ENCODE results near the gene EXOSC2. TPM values are rescaled to one million over a fixed set of nuclear protein-coding genes. Genes with fewer than 3 reads are reported as not detected.

The EXOSC2 gene
- total RNA-seq, 2 donors from 2014 or later = 13.6 to 34.2 TPM

GRCh38 chr9:130693101-130693425 is 517 bp upstream of the EXOSC2 start:
- peak overlapping the region in 1 of 2 donors; percentile 82 for H3K9ac ChIP-seq (ENCODE audit: low read depth in 2 of 2, low read length in 2 of 2)
- no peaks in the 10 kb centered on the region for H3K9me3 ChIP-seq
- no peak overlapping the region for H3K27ac ChIP-seq
- TF ChIP-seq CTCF (IDR thresholded peaks at IDR 0.05) = no peak
- DNase-seq = no peak
- H3K4me1 ChIP-seq = peaks cover 6% of the 10 kb centered on the region
- intact Hi-C loops (cut with DNase I) = no loop called here
- no peaks in the 10 kb centered on the region for H3K36me3 ChIP-seq
- H3K27me3 ChIP-seq = no peaks in the 10 kb centered on the region
- H3K4me3 ChIP-seq = peak overlapping the region; percentile 79

GRCh38 chr9:130694205-130694604 is 625 bp downstream of the EXOSC2 start:
- Histone ChIP-seq H3K27ac (no peak overlapping the region), H3K9ac (ENCODE audit: low read depth in 2 of 2, low read length in 2 of 2) (peak overlapping the region; percentile 67 to 82), H3K4me3 (peak overlapping the region; percentile 79), H3K9me3 (no peaks in the 10 kb centered on the region), H3K27me3 (no peaks in the 10 kb centered on the region), H3K4me1 (peaks cover 6% of the 10 kb centered on the region), H3K36me3 (no peaks in the 10 kb centered on the region)
- intact Hi-C loops (cut with DNase I) = no loop called here
- TF ChIP-seq CTCF (IDR thresholded peaks at IDR 0.05) = no peak
- no peak for DNase-seq

- H3K27me3 ChIP-seq = no peaks in the 10 kb centered on the region
- H3K4me3 ChIP-seq = no peak overlapping the region
- no peak for DNase-seq
- H3K9ac ChIP-seq (ENCODE audit: low read depth in 2 of 2, low read length in 2 of 2) = no peak overlapping the region
- no peaks in the 10 kb centered on the region for H3K9me3 ChIP-seq
- no peak overlapping the region for H3K27ac ChIP-seq
- H3K36me3 ChIP-seq = no peaks in the 10 kb centered on the region
- H3K4me1 ChIP-seq = peaks cover 6% of the 10 kb centered on the region
- no peak for TF ChIP-seq CTCF (IDR thresholded peaks at IDR 0.05)
- intact Hi-C loops (cut with DNase I) = no loop called here
These were observed 2.6 kb downstream of the EXOSC2 start for GRCh38 chr9:130696139-130696650.

GRCh38 chr9:130696996-130697395 is 3.4 kb downstream of the EXOSC2 start:
- H3K9ac ChIP-seq (ENCODE audit: low read depth in 2 of 2, low read length in 2 of 2) = no peak overlapping the region
- no peak overlapping the region for H3K4me3 ChIP-seq
- intact Hi-C loops (cut with DNase I) = no loop called here
- no peak overlapping the region for H3K27ac ChIP-seq
- H3K27me3 ChIP-seq = no peaks in the 10 kb centered on the region
- no peaks in the 10 kb centered on the region for H3K9me3 ChIP-seq
- no peak for DNase-seq
- peaks cover 6% of the 10 kb centered on the region for H3K4me1 ChIP-seq
- no peaks in the 10 kb centered on the region for H3K36me3 ChIP-seq
- no peak for TF ChIP-seq CTCF (IDR thresholded peaks at IDR 0.05)

- H3K27ac ChIP-seq = no peak overlapping the region
- intact Hi-C loops (cut with DNase I) = no loop called here
- H3K9ac ChIP-seq (ENCODE audit: low read depth in 2 of 2, low read length in 2 of 2) = no peak overlapping the region
- no peaks in the 10 kb centered on the region for H3K36me3 ChIP-seq
- peaks cover 6% of the 10 kb centered on the region for H3K4me1 ChIP-seq
- DNase-seq = no peak
- H3K9me3 ChIP-seq = no peaks in the 10 kb centered on the region
- no peak overlapping the region for H3K4me3 ChIP-seq
- no peaks in the 10 kb centered on the region for H3K27me3 ChIP-seq
- TF ChIP-seq CTCF (IDR thresholded peaks at IDR 0.05) = no peak
These were observed 4.9 kb downstream of the EXOSC2 start for GRCh38 chr9:130698514-130698913.

- TF ChIP-seq CTCF (IDR thresholded peaks at IDR 0.05) = no peak
- Histone ChIP-seq H3K27ac (no peak overlapping the region), H3K9me3 (no peaks in the 10 kb centered on the region), H3K27me3 (no peaks in the 10 kb centered on the region), H3K9ac (ENCODE audit: low read depth in 2 of 2, low read length in 2 of 2) (no peak overlapping the region), H3K4me1 (peaks cover 6% of the 10 kb centered on the region), H3K36me3 (peaks cover 4% of the 10 kb centered on the region), H3K4me3 (no peak overlapping the region)
- DNase-seq = no peak
- intact Hi-C loops (cut with DNase I) = no loop called here
These were observed 5.5 kb downstream of the EXOSC2 start for GRCh38 chr9:130699047-130699446.

All from colonic mucosa (tissue), 4 donors.